Loucy (cell line): ENCODE data around the gene MAPT.

ENCODE experiments used
- EZH2phosphoT487 ChIP-seq: fragments of 200-600 bp; IDR thresholded peaks from 2 replicates; pipeline ENCODE4 v1.6.1; 2018; ENCODE audit warnings: antibody characterized with exemption, mild to moderate bottlenecking, moderate library complexity, borderline replicate concordance
- TF ChIP-seq, protein P1 (sequence below): fragments of 200-600 bp; sonication (generic); conservative IDR thresholded peaks from 2 replicates; pipeline ENCODE4 v1.5.1; 2014; ENCODE audit warnings: mild to moderate bottlenecking, antibody characterized with exemption, low read length

DNA sequence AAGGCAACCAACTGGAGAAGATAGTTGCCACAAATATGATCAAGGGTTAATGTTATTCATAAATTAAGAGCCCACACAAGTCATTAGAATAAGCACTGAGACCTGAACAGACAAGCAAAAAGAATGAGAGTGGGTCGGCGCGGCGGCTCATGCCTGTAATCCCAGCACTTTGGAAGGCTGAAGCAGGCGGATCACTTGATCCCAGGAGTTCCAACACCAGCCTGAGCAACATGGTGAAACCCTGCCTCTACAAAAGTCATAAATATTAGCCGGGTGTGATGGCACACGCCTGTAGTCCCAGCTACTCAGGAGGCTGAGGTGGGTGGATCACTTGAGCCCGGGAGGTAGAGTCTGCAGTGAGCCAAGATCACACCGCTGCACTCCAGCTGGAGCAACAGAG, 64.0 kb downstream of the MAPT start:
- TF ChIP-seq, protein P1, sequence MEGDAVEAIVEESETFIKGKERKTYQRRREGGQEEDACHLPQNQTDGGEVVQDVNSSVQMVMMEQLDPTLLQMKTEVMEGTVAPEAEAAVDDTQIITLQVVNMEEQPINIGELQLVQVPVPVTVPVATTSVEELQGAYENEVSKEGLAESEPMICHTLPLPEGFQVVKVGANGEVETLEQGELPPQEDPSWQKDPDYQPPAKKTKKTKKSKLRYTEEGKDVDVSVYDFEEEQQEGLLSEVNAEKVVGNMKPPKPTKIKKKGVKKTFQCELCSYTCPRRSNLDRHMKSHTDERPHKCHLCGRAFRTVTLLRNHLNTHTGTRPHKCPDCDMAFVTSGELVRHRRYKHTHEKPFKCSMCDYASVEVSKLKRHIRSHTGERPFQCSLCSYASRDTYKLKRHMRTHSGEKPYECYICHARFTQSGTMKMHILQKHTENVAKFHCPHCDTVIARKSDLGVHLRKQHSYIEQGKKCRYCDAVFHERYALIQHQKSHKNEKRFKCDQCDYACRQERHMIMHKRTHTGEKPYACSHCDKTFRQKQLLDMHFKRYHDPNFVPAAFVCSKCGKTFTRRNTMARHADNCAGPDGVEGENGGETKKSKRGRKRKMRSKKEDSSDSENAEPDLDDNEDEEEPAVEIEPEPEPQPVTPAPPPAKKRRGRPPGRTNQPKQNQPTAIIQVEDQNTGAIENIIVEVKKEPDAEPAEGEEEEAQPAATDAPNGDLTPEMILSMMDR = no peak
- TF ChIP-seq EZH2phosphoT487 = no peak
